DND-41 (cell line): ENCODE results near the gene PHACTR4.

Experiments used
- ATAC-seq: fragments of 200-7000 bp; cut with Tn5 transposase; 3 replicates; pipeline ENCODE4 v1.9.1; 2021; ENCODE audit warnings: low read depth; ENCODE audit not compliant: insufficient read depth
- DNase-seq: peaks from one replicate; pipeline ENCODE4 v3.0.0-alpha.2; 2020
- H2AFZ ChIP-seq: 2 replicates; pipeline ENCODE4 v1.6.0; 2012; ENCODE audit warnings: low read depth, low read length
- H3K27ac ChIP-seq: 2 replicates; pipeline ENCODE4 v1.5.1; 2012; ENCODE audit warnings: low read length, inconsistent platforms
- H3K27me3 ChIP-seq: fragments of 200-600 bp; sonication (generic); 2 replicates; pipeline ENCODE4 v1.6.0; 2012; ENCODE audit warnings: low read length, mild to moderate bottlenecking, inconsistent platforms; ENCODE audit not compliant: insufficient read depth, poor library complexity
- H3K36me3 ChIP-seq: 2 replicates; pipeline ENCODE4 v1.5.1; 2012; ENCODE audit warnings: low read length, inconsistent platforms; ENCODE audit not compliant: insufficient read depth
- H3K4me1 ChIP-seq: 2 replicates; pipeline ENCODE4 v1.5.1; 2012; ENCODE audit warnings: mild to moderate bottlenecking, low read length; ENCODE audit not compliant: insufficient read depth
- H3K4me2 ChIP-seq: 2 replicates; pipeline ENCODE4 v1.6.0; 2012; ENCODE audit warnings: mild to moderate bottlenecking, moderate library complexity, low read length, inconsistent platforms; ENCODE audit not compliant: insufficient read depth
- H3K4me3 ChIP-seq, 2 experiments: fragments of 200-600 bp in 1 of 2; shearing (Covaris generic) in 1 of 2; 2 replicates each; pipeline ENCODE4 v1.5.1; 2012 to 2016; ENCODE audit warnings: inconsistent platforms in 2 of 2, low read length in 2 of 2, mild to moderate bottlenecking in 2 of 2, low read depth in 1 of 2, moderate library complexity in 1 of 2
- H3K79me2 ChIP-seq: 2 replicates; pipeline ENCODE4 v1.6.0; 2012; ENCODE audit warnings: low read length, inconsistent platforms; ENCODE audit not compliant: insufficient read depth
- H3K9ac ChIP-seq: 2 replicates; pipeline ENCODE4 v1.6.0; 2012; ENCODE audit warnings: low read depth, mild to moderate bottlenecking, inconsistent platforms, low read length, moderate library complexity
- H3K9me3 ChIP-seq: 2 replicates; pipeline ENCODE4 v1.5.1; 2012; ENCODE audit warnings: low read length, moderate library complexity, mild to moderate bottlenecking, inconsistent platforms; ENCODE audit not compliant: insufficient read depth, severe bottlenecking
- H4K20me1 ChIP-seq: 2 replicates; pipeline ENCODE4 v1.6.0; 2012; ENCODE audit warnings: low read length; ENCODE audit not compliant: insufficient read depth
- EZH2 ChIP-seq: IDR thresholded peaks from 3 replicates; pipeline ENCODE4 v1.6.1; 2012; ENCODE audit warnings: borderline replicate concordance, low read depth, mild to moderate bottlenecking, moderate library complexity, low read length, inconsistent platforms; ENCODE audit not compliant: severe bottlenecking
- TF ChIP-seq, protein P1 (sequence below): IDR thresholded peaks from 2 replicates; pipeline ENCODE4 v1.5.1; 2012; ENCODE audit warnings: borderline replicate concordance, low read length, moderate library complexity, mild to moderate bottlenecking; ENCODE audit not compliant: poor library complexity, severe bottlenecking; ENCODE audit errors: extremely low read depth

PHACTR4 gene

DNA sequence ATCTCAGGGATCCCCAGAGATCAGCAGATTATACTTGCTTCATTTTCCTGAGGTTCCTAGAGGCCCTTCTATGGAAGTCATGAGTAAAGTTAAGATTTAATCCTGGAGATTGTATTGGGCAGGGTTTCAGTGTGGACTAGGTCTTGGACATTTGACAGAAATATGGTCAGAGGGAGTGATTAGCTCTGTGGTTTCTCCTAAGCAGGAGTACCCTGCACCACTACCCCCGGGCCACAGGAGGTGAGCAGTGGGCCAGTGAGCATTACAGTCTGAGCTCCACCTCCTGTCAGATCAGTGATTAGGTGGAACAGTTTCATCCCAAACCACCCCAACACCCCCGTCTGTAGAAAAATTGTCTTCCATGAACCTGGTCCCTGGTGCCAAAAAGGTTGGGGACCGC, 43.2 kb downstream of the PHACTR4 start:
- DNase-seq, result no peak
- Histone ChIP-seq H3K9ac (no peak overlapping the region), H3K27me3 (no peaks in the 10 kb centered on the region), H4K20me1 (0 out of 2 replicates have a peak, but pooled peaks cover 4% of the 10 kb centered on the region), H3K79me2 (peaks cover 39% of the 10 kb centered on the region), H3K9me3 (no peaks in the 10 kb centered on the region), H3K36me3 (peaks cover 13% of the 10 kb centered on the region; the same call in 1 of the 2 replicates), H3K4me2 (no peak overlapping the region), H2AFZ (no peak overlapping the region), H3K4me3 (no peak overlapping the region), H3K27ac (no peak overlapping the region), H3K4me1 (peaks cover 13% of the 10 kb centered on the region)
- no peak for TF ChIP-seq EZH2
- TF ChIP-seq, protein P1, sequence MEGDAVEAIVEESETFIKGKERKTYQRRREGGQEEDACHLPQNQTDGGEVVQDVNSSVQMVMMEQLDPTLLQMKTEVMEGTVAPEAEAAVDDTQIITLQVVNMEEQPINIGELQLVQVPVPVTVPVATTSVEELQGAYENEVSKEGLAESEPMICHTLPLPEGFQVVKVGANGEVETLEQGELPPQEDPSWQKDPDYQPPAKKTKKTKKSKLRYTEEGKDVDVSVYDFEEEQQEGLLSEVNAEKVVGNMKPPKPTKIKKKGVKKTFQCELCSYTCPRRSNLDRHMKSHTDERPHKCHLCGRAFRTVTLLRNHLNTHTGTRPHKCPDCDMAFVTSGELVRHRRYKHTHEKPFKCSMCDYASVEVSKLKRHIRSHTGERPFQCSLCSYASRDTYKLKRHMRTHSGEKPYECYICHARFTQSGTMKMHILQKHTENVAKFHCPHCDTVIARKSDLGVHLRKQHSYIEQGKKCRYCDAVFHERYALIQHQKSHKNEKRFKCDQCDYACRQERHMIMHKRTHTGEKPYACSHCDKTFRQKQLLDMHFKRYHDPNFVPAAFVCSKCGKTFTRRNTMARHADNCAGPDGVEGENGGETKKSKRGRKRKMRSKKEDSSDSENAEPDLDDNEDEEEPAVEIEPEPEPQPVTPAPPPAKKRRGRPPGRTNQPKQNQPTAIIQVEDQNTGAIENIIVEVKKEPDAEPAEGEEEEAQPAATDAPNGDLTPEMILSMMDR, result no peak
- no peak for ATAC-seq

DNA sequence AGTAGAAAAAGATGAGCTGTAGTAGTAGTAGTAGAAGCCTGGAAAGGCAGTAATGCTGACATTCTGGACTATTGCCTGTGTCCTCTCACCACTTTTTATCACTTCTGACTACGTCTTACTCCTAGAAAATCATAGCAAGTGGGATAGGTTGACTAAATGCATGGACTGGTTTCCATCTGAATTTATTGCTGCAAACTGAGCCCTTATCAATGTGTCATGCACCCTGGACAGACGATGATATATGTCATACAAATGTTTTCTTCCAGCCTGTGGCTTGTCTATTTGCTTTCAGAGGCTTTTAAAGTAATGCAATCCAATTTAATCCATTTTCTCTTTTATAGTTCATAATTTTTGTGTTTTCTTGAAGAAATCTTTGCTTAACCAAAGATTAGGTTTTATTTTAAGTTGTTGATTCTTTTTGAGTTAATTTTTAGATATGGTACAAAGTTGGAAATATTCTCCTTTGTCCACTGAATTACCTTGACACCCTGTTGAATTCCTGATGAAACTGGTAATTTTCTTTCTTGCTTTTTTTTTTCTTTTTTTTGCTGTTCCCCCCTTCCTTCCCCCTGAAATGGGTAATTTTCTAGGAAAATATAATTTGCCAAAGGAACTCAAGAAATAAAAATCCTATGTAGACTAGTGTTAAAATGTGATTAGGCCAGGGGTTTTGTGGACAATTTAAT, 47.1 kb downstream of the PHACTR4 start:
- H3K79me2 ChIP-seq, result peaks cover 47% of the 10 kb centered on the region
- peak overlapping the region; percentile 66; the same call in 1 of the 2 replicates for H3K27ac ChIP-seq
- H3K4me3 ChIP-seq, result no peak overlapping the region
- H3K9me3 ChIP-seq, result no peaks in the 10 kb centered on the region
- peaks cover 16% of the 10 kb centered on the region for H3K4me1 ChIP-seq
- TF ChIP-seq, protein P1, result no peak
- TF ChIP-seq EZH2, result no peak
- H3K9ac ChIP-seq, result no peak overlapping the region
- no peak for DNase-seq
- no peak overlapping the region for H2AFZ ChIP-seq
- H4K20me1 ChIP-seq, result no peaks in the 10 kb centered on the region
- peaks cover 5% of the 10 kb centered on the region; the same call in 1 of the 2 replicates for H3K36me3 ChIP-seq
- no peak for ATAC-seq
- 0 out of 2 replicates have a peak overlapping the region, but pooled peaks have one; percentile 49 for H3K4me2 ChIP-seq
- H3K27me3 ChIP-seq, result no peaks in the 10 kb centered on the region

DNA sequence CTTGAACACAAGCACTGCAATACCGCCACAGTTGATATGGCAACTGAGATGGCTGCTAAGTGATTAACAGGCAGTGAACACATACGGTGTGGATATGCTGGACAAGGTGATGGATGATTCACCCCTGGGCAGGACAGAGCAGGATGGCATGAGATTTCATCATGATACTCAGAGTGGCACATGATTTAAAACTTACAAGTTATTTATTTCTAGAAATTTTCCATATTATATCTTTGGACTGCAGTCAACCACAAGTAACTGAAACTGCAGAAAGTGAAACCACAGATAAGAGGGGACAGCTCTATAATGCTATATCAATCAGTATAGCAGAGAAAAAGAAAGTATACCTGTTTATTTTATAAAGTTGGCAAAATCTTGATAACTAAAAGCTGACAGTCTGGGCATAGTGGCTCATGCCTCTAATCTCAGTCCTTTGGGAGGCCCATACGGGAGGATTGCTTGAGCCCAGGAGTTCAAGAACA, 47.9 kb downstream of the PHACTR4 start:
- H3K4me2 ChIP-seq, result peak overlapping the region; percentile 49; the same call in 1 of the 2 replicates
- no peak overlapping the region for H3K4me3 ChIP-seq
- DNase-seq (peak; percentile 19), ATAC-seq (peak; percentile 87)
- no peaks in the 10 kb centered on the region for H3K27me3 ChIP-seq
- H3K36me3 ChIP-seq, result peaks cover 4% of the 10 kb centered on the region; the same call in 1 of the 2 replicates
- no peaks in the 10 kb centered on the region for H4K20me1 ChIP-seq
- no peaks in the 10 kb centered on the region for H3K9me3 ChIP-seq
- peak overlapping the region; percentile 66; the same call in 1 of the 2 replicates for H3K27ac ChIP-seq
- H3K79me2 ChIP-seq, result peaks cover 43% of the 10 kb centered on the region
- TF ChIP-seq EZH2, result no peak
- TF ChIP-seq, protein P1, result no peak
- H3K9ac ChIP-seq, result no peak overlapping the region; the same call in 1 of the 2 replicates
- H2AFZ ChIP-seq, result no peak overlapping the region
- peaks cover 16% of the 10 kb centered on the region for H3K4me1 ChIP-seq
